WTC11 (cell line): ENCODE data around the gene CHIA.

Experiments used
- TEAD4 ChIP-seq: sonication (generic); formaldehyde crosslinking; IDR thresholded peaks from 2 replicates; pipeline ENCODE4 v1.8.0; 2022; ENCODE audit warnings: mild to moderate bottlenecking, missing genetic modification reagents
- TF ChIP-seq, protein P1 (sequence below): sonication (generic); formaldehyde crosslinking; IDR thresholded peaks from 2 replicates; pipeline ENCODE4 v1.8.1; 2023; ENCODE audit warnings: mild to moderate bottlenecking, moderate library complexity, missing genetic modification reagents

GRCh38 chr1:111275079-111275478 lies 15.6 kb upstream of the CHIA start:
- TF ChIP-seq, protein P1, sequence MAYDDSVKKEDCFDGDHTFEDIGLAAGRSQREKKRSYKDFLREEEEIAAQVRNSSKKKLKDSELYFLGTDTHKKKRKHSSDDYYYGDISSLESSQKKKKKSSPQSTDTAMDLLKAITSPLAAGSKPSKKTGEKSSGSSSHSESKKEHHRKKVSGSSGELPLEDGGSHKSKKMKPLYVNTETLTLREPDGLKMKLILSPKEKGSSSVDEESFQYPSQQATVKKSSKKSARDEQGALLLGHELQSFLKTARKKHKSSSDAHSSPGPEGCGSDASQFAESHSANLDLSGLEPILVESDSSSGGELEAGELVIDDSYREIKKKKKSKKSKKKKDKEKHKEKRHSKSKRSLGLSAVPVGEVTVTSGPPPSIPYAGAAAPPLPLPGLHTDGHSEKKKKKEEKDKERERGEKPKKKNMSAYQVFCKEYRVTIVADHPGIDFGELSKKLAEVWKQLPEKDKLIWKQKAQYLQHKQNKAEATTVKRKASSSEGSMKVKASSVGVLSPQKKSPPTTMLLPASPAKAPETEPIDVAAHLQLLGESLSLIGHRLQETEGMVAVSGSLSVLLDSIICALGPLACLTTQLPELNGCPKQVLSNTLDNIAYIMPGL = no peak
- no peak for TF ChIP-seq TEAD4 (CRISPR knock-in tag)
